Colonic mucosa (tissue), 4 donors: ENCODE measurements around the gene FRK. TPM values are rescaled to one million over a fixed set of nuclear protein-coding genes. Genes with fewer than 3 reads are reported as not detected.
A peak's percentile ranks its signal among the peaks of the same experiment; 100 is the strongest.

ENCODE experiments used
- DNase-seq: peaks from one replicate; pipeline ENCODE4 v3.0.0-alpha.2; 2020
- H3K27ac ChIP-seq: fragments of 200-600 bp; one replicate; pipeline ENCODE4 v1.8.0; 2021
- H3K27me3 ChIP-seq: fragments of 200-600 bp; one replicate; pipeline ENCODE4 v1.8.0; 2021
- H3K36me3 ChIP-seq: fragments of 200-600 bp; one replicate; pipeline ENCODE4 v1.8.0; 2021
- H3K4me1 ChIP-seq: fragments of 200-600 bp; one replicate; pipeline ENCODE4 v1.8.0; 2021; ENCODE audit warnings: mild to moderate bottlenecking
- H3K4me3 ChIP-seq: fragments of 200-600 bp; one replicate; pipeline ENCODE4 v1.8.0; 2021
- H3K9ac ChIP-seq, 2 donors: one replicate each; pipeline ENCODE4 v1.7.0; 2013; ENCODE audit warnings: control low read depth in 2 of 2, low read depth in 2 of 2, low read length in 2 of 2
- H3K9me3 ChIP-seq: fragments of 200-600 bp; one replicate; pipeline ENCODE4 v1.8.0; 2021
- intact Hi-C: fragments of 100-400 bp; cut with DNase I; formaldehyde crosslinking; loops from one replicate; pipeline ENCODE4 v1.14.1; 2022
- total RNA-seq, 2 donors: library from RNA; stranded (reverse); fragmentation: NEBNext Ultra II Directional in 1 of 2; extraction: Animal tissue kit (Norgen Biotek cat#: 25700) in 1 of 2; gene quantifications; one replicate each; pipeline ENCODE4 v1.2.1, GENCODE V29; 2021
- TF ChIP-seq, protein P1 (sequence below): fragments of 200-600 bp; IDR thresholded peaks from one replicate; pipeline ENCODE4 v1.8.0; 2022; ENCODE audit warnings: antibody characterized with exemption, mild to moderate bottlenecking
- donor health status: healthy.
- donor health status: DM: no; HTN: no; CAD: no.
- donor health status: DM: no; HTN: no; CAD: no.

The FRK gene
- total RNA-seq, 2 donors from 2014 or later: 25.9 to 27.1 TPM

DNA sequence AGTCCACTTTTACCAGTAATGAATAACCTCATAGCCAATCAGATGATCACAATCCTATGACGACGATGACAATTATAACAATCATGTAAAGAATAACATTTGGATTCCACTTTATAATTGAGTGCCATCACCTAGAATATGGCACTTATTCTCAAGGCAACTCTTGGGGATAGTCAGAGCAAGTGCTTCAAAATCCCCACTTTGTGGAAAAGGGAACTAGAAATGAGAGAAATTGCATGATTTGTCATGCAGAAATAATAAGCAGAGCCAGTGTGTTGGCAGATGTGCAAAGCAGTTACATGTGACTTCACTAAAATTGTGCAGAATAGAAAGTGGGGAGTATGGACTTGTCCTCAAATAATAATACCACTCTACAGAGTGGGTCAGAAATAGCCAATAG lies 41.3 kb downstream of the FRK start:
- H3K27ac ChIP-seq: no peak overlapping the region
- H3K9ac ChIP-seq: no peak overlapping the region
- intact Hi-C loops: no loop called here
- H3K9me3 ChIP-seq: no peaks in the 10 kb centered on the region
- H3K36me3 ChIP-seq: no peaks in the 10 kb centered on the region
- H3K4me1 ChIP-seq: no peaks in the 10 kb centered on the region
- H3K27me3 ChIP-seq: no peaks in the 10 kb centered on the region
- no peak for DNase-seq
- no peak overlapping the region for H3K4me3 ChIP-seq
- TF ChIP-seq, protein P1, sequence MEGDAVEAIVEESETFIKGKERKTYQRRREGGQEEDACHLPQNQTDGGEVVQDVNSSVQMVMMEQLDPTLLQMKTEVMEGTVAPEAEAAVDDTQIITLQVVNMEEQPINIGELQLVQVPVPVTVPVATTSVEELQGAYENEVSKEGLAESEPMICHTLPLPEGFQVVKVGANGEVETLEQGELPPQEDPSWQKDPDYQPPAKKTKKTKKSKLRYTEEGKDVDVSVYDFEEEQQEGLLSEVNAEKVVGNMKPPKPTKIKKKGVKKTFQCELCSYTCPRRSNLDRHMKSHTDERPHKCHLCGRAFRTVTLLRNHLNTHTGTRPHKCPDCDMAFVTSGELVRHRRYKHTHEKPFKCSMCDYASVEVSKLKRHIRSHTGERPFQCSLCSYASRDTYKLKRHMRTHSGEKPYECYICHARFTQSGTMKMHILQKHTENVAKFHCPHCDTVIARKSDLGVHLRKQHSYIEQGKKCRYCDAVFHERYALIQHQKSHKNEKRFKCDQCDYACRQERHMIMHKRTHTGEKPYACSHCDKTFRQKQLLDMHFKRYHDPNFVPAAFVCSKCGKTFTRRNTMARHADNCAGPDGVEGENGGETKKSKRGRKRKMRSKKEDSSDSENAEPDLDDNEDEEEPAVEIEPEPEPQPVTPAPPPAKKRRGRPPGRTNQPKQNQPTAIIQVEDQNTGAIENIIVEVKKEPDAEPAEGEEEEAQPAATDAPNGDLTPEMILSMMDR: no peak

DNA sequence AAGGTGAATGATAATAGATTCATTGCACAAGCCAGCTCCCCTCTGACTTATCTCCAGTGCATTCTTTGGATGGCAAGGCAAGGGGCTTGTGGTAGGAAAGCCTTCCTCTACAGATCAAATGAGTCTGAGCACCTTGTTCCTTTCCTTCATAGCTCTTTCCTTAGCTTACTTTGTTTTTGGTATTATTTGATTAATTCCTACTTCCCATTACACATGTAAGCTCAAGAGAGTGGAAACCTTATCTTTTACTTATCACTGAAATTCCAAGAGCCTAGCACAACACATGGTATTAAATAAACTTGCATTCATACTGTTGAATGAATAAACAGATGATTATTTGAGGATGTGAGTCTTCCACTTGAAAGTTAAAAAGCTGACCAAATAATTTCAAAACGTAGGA lies 41.7 kb downstream of the FRK start:
- DNase-seq: no peak
- intact Hi-C loops: no loop called here
- TF ChIP-seq, protein P1: no peak
- Histone ChIP-seq H3K4me3 (no peak overlapping the region), H3K36me3 (no peaks in the 10 kb centered on the region), H3K9me3 (no peaks in the 10 kb centered on the region), H3K9ac (no peak overlapping the region), H3K27ac (no peak overlapping the region), H3K4me1 (no peaks in the 10 kb centered on the region), H3K27me3 (no peaks in the 10 kb centered on the region)

DNA sequence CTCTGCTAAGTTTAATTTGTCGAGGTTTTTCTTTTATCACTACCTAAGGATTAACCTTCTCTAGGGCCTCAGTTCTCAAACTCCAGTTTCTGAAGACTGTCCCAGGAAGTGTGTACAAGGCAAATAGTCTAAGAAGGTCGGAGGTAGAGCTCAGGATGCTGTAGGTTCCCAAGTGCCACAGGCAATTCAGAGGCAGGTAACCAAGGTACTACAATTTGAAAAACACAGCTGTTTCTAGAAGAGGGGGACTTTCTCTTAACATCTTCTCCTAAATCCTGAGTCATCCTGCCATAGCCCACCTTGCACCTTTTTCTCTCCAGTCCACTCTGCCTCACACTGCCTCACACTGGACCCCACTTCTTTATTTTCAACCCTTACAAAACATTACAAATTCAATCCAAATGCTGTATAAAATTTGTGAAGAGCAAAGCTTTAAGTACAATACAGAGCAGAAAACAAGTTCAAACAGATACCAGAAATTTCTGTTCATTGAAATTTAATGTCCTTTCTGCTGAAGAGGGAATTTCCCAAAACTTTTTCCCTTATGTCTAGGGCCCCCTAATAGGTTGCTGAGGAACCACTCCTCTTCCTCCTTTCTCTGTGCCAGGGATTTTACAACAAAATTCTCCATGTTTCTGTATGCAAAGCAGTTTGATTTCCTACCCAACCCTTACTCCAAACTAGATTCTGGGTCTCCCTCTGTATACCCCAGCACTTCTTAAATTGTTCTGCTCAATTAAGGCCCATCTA lies 43.0 kb downstream of the FRK start:
- Histone ChIP-seq H3K27me3 (no peaks in the 10 kb centered on the region), H3K27ac (peak overlapping the region; percentile 14), H3K4me1 (no peaks in the 10 kb centered on the region), H3K9ac (no peak overlapping the region), H3K9me3 (no peaks in the 10 kb centered on the region), H3K4me3 (no peak overlapping the region), H3K36me3 (no peaks in the 10 kb centered on the region)
- intact Hi-C loops: no loop called here
- DNase-seq: no peak
- TF ChIP-seq, protein P1: no peak

DNA sequence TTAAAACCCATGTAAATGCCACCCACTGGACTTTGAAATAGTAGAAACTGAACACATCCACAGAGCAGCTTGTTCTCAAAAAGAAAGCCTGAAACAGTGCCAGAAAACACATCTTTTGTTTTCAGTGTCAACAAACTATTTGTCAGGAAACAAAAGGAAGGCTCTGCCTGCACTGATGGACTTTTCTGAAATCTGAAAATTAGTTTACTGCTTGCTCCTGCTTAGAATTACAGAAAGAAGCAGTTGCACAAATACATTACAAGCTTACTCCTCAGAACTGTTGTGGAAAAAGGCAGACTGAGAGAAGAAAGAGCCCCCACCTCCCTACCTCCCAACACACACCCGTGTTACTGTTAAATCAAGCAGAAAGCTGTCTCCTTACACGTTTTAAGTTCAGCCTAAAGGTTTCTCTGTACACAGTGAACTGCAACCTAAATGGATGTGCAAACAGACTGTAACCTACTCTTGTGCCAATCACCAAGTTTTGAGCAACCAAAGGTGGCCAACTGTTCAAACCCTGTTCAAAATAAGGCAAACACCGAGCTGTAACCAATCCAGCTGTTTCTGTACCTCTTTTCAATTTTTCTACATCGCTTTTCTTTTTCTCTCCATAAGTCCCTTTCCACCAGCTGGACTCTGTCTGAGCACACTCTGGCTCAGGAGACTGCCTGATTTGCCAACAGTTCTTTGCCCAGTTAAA lies 43.7 kb downstream of the FRK start:
- no peaks in the 10 kb centered on the region for H3K9me3 ChIP-seq
- DNase-seq: no peak
- no peaks in the 10 kb centered on the region for H3K36me3 ChIP-seq
- H3K27me3 ChIP-seq: no peaks in the 10 kb centered on the region
- H3K4me1 ChIP-seq: no peaks in the 10 kb centered on the region
- intact Hi-C loops: no loop called here
- TF ChIP-seq, protein P1: no peak
- no peak overlapping the region for H3K4me3 ChIP-seq
- H3K27ac ChIP-seq: peak overlapping the region; percentile 14
- no peak overlapping the region for H3K9ac ChIP-seq

DNA sequence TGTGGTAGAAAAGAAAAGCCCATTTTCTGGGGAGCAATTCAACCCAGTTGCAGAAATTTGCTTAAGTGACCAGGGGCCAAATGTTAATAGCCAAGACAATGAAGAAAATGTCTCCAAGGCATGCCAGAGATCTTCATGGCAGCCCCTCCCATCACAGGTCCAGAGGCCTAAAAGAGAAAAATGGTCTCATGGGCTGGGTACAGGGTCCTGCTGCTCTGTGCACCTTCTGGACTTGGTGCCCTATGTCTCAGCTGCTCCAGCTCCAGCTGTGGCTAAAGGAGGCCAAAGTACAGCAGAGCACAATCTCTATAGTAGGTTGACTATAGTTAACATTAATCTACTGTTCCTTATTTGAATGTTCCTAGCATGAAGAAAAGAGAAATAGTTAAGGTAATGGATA lies 44.7 kb downstream of the FRK start:
- Histone ChIP-seq H3K36me3 (no peaks in the 10 kb centered on the region), H3K27me3 (no peaks in the 10 kb centered on the region), H3K27ac (no peak overlapping the region), H3K9me3 (no peaks in the 10 kb centered on the region), H3K9ac (no peak overlapping the region), H3K4me1 (peaks cover under 1% of the 10 kb centered on the region), H3K4me3 (no peak overlapping the region)
- TF ChIP-seq, protein P1: no peak
- intact Hi-C loops: no loop called here
- peak; percentile 42 for DNase-seq
